Cardiac septum (tissue), 1 donor: ENCODE measurements around the gene GALNT10. TPM values are rescaled to one million over a fixed set of nuclear protein-coding genes. Genes with fewer than 3 reads are reported as not detected.

Experiments
- DNase-seq: peaks from one replicate; pipeline ENCODE4 v3.0.0-alpha.2; 2020; ENCODE audit warnings: low spot score
- intact Hi-C: fragments of 100-400 bp; cut with DNase I; formaldehyde crosslinking; loops from one replicate; pipeline ENCODE4 v1.14.0; 2022
- total RNA-seq: library from RNA; stranded (reverse); fragmentation: NEBNext Ultra II Directional; extraction: Animal tissue kit (Norgen Biotek cat#: 25700); gene quantifications from one replicate; pipeline ENCODE4 v1.2.1, GENCODE V29; 2021
- donor health status: DM: no; HTN: no; CAD: no.

GALNT10 gene
- total RNA-seq, 1 donor from 2014 or later, result 15.5 TPM

GRCh38 chr5:154311362-154311761 lies 120.8 kb downstream of the GALNT10 start:
- intact Hi-C loops, result no loop called here
- no peak for DNase-seq

- no peak for DNase-seq
- intact Hi-C loops, result no loop called here
Observed at GRCh38 chr5:154312000-154312399, 121.5 kb downstream of the GALNT10 start.

- intact Hi-C loops, result no loop called here
- DNase-seq, result no peak
Observed at GRCh38 chr5:154312576-154312975, 122.0 kb downstream of the GALNT10 start.

- intact Hi-C loops, result no loop called here
- no peak for DNase-seq
Observed at GRCh38 chr5:154313360-154314017, 123.0 kb downstream of the GALNT10 start.

- no peak for DNase-seq
- intact Hi-C loops, result no loop called here
Observed at GRCh38 chr5:154315196-154315595, 124.7 kb downstream of the GALNT10 start.

GRCh38 chr5:154315756-154316155 lies 125.2 kb downstream of the GALNT10 start:
- DNase-seq, result no peak
- intact Hi-C loops, result no loop called here

GRCh38 chr5:154316223-154316935 lies 125.8 kb downstream of the GALNT10 start:
- intact Hi-C loops, result no loop called here
- no peak for DNase-seq

GRCh38 chr5:154317916-154318315 lies 127.4 kb downstream of the GALNT10 start:
- intact Hi-C loops, result no loop called here

GRCh38 chr5:154318691-154319090 lies 128.2 kb downstream of the GALNT10 start:
- intact Hi-C loops, result no loop called here
- no peak for DNase-seq

More at GRCh38 chr5:154317916-154318315, 127.4 kb downstream of the GALNT10 start:
- DNase-seq, result no peak

- intact Hi-C loops, result no loop called here
- no peak for DNase-seq
Observed at GRCh38 chr5:154319736-154320135, 129.2 kb downstream of the GALNT10 start.

GRCh38 chr5:154320224-154321089 lies 129.9 kb downstream of the GALNT10 start:
- intact Hi-C loops, result no loop called here
- no peak for DNase-seq

GRCh38 chr5:154321546-154321945 lies 131.0 kb downstream of the GALNT10 start:
- no peak for DNase-seq
- intact Hi-C loops, result no loop called here

- intact Hi-C loops, result no loop called here
- DNase-seq, result no peak
Observed at GRCh38 chr5:154324033-154324432, 133.5 kb downstream of the GALNT10 start.

- intact Hi-C loops, result no loop called here
- DNase-seq, result no peak
Observed at GRCh38 chr5:154325566-154325965, 135.0 kb downstream of the GALNT10 start.

GRCh38 chr5:154329062-154329461 lies 138.5 kb downstream of the GALNT10 start:
- intact Hi-C loops, result no loop called here

GRCh38 chr5:154329519-154330040 lies 139.0 kb downstream of the GALNT10 start:
- intact Hi-C loops, result no loop called here

More at GRCh38 chr5:154329062-154329461, 138.5 kb downstream of the GALNT10 start:
- no peak for DNase-seq

GRCh38 chr5:154330097-154330667 lies 139.6 kb downstream of the GALNT10 start:
- no peak for DNase-seq
- intact Hi-C loops, result no loop called here

More at GRCh38 chr5:154329519-154330040, 139.0 kb downstream of the GALNT10 start:
- no peak for DNase-seq

GRCh38 chr5:154331232-154331631 lies 140.7 kb downstream of the GALNT10 start:
- DNase-seq, result no peak
- intact Hi-C loops, result no loop called here

GRCh38 chr5:154331924-154332323 lies 141.4 kb downstream of the GALNT10 start:
- intact Hi-C loops, result no loop called here
- DNase-seq, result no peak

- no peak for DNase-seq
- intact Hi-C loops, result no loop called here
Observed at GRCh38 chr5:154332451-154332850, 141.9 kb downstream of the GALNT10 start.
